Right lobe of liver (tissue), 6 donors: ENCODE measurements around the gene NEGR1. TPM values are rescaled to one million over a fixed set of nuclear protein-coding genes. Genes with fewer than 3 reads are reported as not detected.

Experiments
- ATAC-seq, 4 donors: fragments of 200-7000 bp; cut with Tn5 transposase; one replicate each; pipeline ENCODE4 v1.9.1; 2020; ENCODE audit warnings: mild to moderate bottlenecking in 4 of 4, moderate library complexity in 4 of 4
- DNase-seq, 3 donors: peaks; one replicate each; pipeline ENCODE4 v3.0.0-alpha.2; 2020
- H3K27ac ChIP-seq, 3 donors: fragments of 200-600 bp; one replicate each; pipeline ENCODE4 v1.8.0; 2022
- H3K27me3 ChIP-seq, 2 donors: fragments of 200-600 bp; one replicate each; pipeline ENCODE4 v1.8.0; 2022
- H3K36me3 ChIP-seq, 4 donors: fragments of 200-600 bp; sonication (generic) in 1 of 4; one replicate each; pipeline versions ENCODE4 v1.5.1 to v1.8.0; 2017 to 2022; ENCODE audit warnings: control low read depth in 1 of 4
- H3K4me1 ChIP-seq, 4 donors: fragments of 200-600 bp; sonication (generic) in 1 of 4; one replicate each; pipeline versions ENCODE4 v1.5.1 to v1.8.0; 2017 to 2022; ENCODE audit warnings: control low read depth in 1 of 4
- H3K4me3 ChIP-seq, 3 donors: fragments of 200-600 bp; one replicate each; pipeline ENCODE4 v1.8.0; 2022
- H3K9me3 ChIP-seq, 4 donors: fragments of 200-600 bp; sonication (generic) in 1 of 4; one replicate each; pipeline versions ENCODE4 v1.5.1 to v1.8.0; 2017 to 2022; ENCODE audit warnings: control low read depth in 1 of 4
- POLR2A ChIP-seq: fragments of 450-650 bp; IDR thresholded peaks from one replicate; pipeline ENCODE4 v1.6.1; 2017; ENCODE audit warnings: antibody characterized with exemption, mild to moderate bottlenecking
- WGBS: methylation state at CpG from one replicate; pipeline ENCODE4 v1.1.6; 2018; ENCODE audit warnings: low coverage, low lambda C conversion rate; ENCODE audit not compliant: insufficient coverage; ENCODE audit errors: missing lambda C conversion rate; 5-methylcytosine and 5-hydroxymethylcytosine counted together
- intact Hi-C, 2 donors: fragments of 100-400 bp; cut with DNase I; formaldehyde crosslinking; loops; one replicate each; pipeline versions ENCODE4 v1.11.2 to v1.14.1; 2022
- total RNA-seq, 6 experiments: library from RNA; depleted of rRNA in 2 of 6; stranded (reverse); fragments of >200 nt in 2 of 6; fragmentation: NEBNext Ultra II Directional in 3 of 6; extraction: Animal tissue kit (Norgen Biotek cat#: 25700) in 3 of 6; gene quantifications; one replicate each; pipeline versions ENCODE4 v1.1.0 to v1.2.4, GENCODE V29; 2016 to 2023
- TF ChIP-seq, protein P1 (sequence below), 4 donors: fragments of 200-600 bp in 3 of 4; fragments of 450-650 bp in 1 of 4; IDR thresholded peaks; one replicate each; pipeline versions ENCODE4 v1.5.1 to v1.8.0; 2016 to 2022; ENCODE audit warnings: antibody characterized with exemption in 4 of 4, mild to moderate bottlenecking in 2 of 4
- donor health status: DM: no; HTN: yes; CAD: no.
- donor health status: DM: no; HTN: no; CAD: no.
- donor health status: DM: no; HTN: no; CAD: no.
- donor health status: DM: no; HTN: yes; CAD: no.
- donor health status: DM: no; HTN: yes; CAD: no.

The NEGR1 gene
- total RNA-seq, 6 experiments from 2014 or later = 0.02 to 0.31 (median 0.14) TPM

DNA sequence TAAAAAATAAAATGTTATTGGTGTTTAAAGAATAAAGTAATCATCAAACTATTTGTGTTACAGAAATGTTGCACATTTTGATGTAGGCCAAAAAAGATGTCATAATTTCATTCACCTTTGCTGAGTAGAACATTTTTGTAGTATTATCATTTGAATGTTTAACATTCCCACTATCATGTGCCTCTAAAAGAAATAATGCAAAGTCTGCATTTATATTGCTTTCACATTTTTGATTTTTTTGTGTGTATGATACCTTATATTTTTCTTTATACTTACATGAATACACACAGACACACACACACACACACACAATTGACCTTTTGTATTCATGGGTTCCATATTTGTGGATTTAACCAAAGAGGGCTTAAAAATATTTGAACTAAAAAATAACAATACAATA is 657.3 kb downstream of the NEGR1 start:
- Histone ChIP-seq H3K9me3 (no peaks in the 10 kb centered on the region), H3K36me3 (no peaks in the 10 kb centered on the region), H3K4me3 (no peak overlapping the region), H3K27ac (no peak overlapping the region), H3K27me3 (no peaks in the 10 kb centered on the region), H3K4me1 (no peaks in the 10 kb centered on the region)
- no peak for DNase-seq
- TF ChIP-seq, protein P1, sequence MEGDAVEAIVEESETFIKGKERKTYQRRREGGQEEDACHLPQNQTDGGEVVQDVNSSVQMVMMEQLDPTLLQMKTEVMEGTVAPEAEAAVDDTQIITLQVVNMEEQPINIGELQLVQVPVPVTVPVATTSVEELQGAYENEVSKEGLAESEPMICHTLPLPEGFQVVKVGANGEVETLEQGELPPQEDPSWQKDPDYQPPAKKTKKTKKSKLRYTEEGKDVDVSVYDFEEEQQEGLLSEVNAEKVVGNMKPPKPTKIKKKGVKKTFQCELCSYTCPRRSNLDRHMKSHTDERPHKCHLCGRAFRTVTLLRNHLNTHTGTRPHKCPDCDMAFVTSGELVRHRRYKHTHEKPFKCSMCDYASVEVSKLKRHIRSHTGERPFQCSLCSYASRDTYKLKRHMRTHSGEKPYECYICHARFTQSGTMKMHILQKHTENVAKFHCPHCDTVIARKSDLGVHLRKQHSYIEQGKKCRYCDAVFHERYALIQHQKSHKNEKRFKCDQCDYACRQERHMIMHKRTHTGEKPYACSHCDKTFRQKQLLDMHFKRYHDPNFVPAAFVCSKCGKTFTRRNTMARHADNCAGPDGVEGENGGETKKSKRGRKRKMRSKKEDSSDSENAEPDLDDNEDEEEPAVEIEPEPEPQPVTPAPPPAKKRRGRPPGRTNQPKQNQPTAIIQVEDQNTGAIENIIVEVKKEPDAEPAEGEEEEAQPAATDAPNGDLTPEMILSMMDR (IDR thresholded peaks at IDR 0.05) = no peak
- TF ChIP-seq POLR2A = no peak
- intact Hi-C loops = no loop called here
- ATAC-seq = no peak

DNA sequence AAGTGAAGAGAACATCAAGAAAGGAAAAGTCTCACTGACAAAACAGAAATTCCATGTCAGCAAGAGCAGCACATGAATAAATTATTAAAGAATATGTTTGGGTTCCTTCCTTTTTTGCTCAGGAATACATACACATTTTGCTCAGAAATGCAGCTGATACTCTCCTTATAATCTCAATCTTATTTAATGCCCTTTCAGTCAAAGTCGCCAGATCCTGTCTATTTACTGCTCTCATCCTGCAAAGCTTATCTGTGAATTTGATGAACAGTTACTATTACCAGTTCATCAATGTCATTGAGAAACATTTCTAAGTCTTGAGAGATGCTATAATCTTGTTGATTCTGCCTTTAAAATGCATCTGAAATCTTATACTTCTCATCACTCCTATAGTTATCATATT is 658.5 kb downstream of the NEGR1 start:
- DNase-seq (no peak), ATAC-seq (no peak)
- H3K36me3 ChIP-seq = no peaks in the 10 kb centered on the region
- no peaks in the 10 kb centered on the region for H3K27me3 ChIP-seq
- no peaks in the 10 kb centered on the region for H3K9me3 ChIP-seq
- no peaks in the 10 kb centered on the region for H3K4me1 ChIP-seq
- intact Hi-C loops = no loop called here
- H3K27ac ChIP-seq = no peak overlapping the region
- TF ChIP-seq, protein P1 (IDR thresholded peaks at IDR 0.05) = no peak
- TF ChIP-seq POLR2A = no peak
- WGBS = 86% methylated on average over 1 of the region's 1 CpG
- H3K4me3 ChIP-seq = no peak overlapping the region

DNA sequence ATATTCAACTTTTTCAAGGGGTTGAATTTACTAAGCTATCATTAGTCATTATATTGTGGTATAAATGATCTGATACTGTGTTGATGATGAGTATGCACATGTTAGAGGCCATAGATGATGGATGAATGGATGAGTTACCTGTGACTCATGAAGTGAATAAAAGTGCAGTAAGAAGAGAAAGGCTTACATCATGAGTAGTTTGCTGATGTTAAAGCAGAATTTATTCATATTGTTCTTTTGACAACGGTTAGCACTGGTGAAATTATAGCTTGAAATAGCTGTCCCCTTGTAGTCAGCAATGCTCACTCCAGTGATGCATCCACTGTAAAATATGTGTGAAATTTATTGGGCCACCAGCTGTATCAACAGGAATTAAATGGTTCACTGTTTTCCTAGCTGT is 660.6 kb downstream of the NEGR1 start:
- intact Hi-C loops = no loop called here
- no peak for DNase-seq

DNA sequence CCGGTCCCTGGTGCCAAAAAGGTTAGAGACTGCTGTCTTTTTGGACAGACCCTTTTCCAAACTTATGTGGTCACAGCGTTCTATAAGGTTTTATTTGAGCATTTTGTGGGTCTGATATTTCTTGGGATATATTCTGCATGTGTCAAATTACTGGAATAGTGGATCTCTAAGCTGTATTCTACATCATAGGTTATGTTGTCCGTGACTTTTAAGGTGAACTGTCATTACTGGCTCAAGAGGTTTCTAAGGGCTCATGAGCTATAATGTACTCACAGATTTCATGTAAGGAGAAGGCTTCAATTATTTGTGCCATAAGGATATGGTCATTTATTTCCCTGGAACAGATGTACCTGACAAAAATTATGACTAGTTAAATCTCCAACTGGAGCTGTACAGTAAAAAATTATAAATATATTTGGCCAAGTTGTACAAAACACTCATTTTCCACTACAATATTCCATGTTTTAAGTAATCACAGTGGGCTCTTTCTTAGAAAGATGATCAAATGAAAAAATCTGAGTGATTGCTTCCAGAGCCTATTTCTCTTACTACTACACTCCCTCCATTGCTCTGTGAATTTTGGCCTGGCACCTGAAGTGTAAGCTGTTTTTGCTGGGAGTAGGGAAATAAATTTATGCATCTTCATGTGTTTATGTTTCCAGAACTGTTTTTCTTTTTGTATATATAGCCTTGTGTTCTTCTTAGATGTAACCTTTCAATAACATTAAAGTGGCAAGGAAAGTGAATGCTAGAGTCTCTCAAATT is 663.4 kb downstream of the NEGR1 start:
- ATAC-seq = no peak
- H3K27ac ChIP-seq = no peak overlapping the region

More for the DNA sequence above, 660.6 kb downstream of the NEGR1 start:
- no peak for ATAC-seq
- no peaks in the 10 kb centered on the region for H3K27me3 ChIP-seq
- WGBS = 42% methylated on average over 1 of the region's 1 CpG
- H3K36me3 ChIP-seq = no peaks in the 10 kb centered on the region
- H3K4me3 ChIP-seq = no peak overlapping the region
- no peak overlapping the region for H3K27ac ChIP-seq
- H3K9me3 ChIP-seq = no peaks in the 10 kb centered on the region
- TF ChIP-seq POLR2A = no peak
- TF ChIP-seq, protein P1 (IDR thresholded peaks at IDR 0.05) = no peak
- no peaks in the 10 kb centered on the region for H3K4me1 ChIP-seq

More for the DNA sequence above, 663.4 kb downstream of the NEGR1 start:
- Histone ChIP-seq H3K4me3 (no peak overlapping the region), H3K9me3 (no peaks in the 10 kb centered on the region), H3K4me1 (no peaks in the 10 kb centered on the region), H3K27me3 (no peaks in the 10 kb centered on the region), H3K36me3 (no peaks in the 10 kb centered on the region)
- DNase-seq = no peak
- no peak for TF ChIP-seq POLR2A
- TF ChIP-seq, protein P1 (IDR thresholded peaks at IDR 0.05) = no peak
- intact Hi-C loops = no loop called here
- 54% methylated on average over 3 of the region's 3 CpGs for WGBS
